ENCODE results near the gene CNTNAP5.

The CNTNAP5 gene

DNA sequence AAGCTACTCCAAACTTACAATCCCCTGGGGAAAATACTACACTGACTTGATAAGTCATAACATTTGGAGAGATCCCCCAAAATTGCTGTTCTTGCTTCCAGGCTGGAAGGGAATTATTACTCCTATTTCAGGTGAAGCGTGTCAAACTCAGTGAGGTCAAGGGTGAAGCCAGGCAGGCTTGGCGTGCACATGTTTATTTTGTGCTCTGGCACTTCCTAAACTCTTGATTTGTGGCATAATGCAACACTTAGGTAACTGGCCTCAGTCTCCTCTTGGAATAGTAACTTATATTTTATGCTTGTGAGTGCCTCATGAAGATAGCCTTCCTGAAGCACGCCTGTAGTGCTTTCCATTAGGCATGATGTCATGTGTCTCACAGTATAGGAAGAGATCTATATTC lies 751.2 kb downstream of the CNTNAP5 start (continued):
- TF ChIP-seq, protein P1, sequence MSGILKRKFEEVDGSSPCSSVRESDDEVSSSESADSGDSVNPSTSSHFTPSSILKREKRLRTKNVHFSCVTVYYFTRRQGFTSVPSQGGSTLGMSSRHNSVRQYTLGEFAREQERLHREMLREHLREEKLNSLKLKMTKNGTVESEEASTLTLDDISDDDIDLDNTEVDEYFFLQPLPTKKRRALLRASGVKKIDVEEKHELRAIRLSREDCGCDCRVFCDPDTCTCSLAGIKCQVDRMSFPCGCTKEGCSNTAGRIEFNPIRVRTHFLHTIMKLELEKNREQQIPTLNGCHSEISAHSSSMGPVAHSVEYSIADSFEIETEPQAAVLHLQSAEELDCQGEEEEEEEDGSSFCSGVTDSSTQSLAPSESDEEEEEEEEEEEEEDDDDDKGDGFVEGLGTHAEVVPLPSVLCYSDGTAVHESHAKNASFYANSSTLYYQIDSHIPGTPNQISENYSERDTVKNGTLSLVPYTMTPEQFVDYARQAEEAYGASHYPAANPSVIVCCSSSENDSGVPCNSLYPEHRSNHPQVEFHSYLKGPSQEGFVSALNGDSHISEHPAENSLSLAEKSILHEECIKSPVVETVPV (CRISPR knock-in tag; IDR thresholded peaks at IDR 0.05), result no peak

DNA sequence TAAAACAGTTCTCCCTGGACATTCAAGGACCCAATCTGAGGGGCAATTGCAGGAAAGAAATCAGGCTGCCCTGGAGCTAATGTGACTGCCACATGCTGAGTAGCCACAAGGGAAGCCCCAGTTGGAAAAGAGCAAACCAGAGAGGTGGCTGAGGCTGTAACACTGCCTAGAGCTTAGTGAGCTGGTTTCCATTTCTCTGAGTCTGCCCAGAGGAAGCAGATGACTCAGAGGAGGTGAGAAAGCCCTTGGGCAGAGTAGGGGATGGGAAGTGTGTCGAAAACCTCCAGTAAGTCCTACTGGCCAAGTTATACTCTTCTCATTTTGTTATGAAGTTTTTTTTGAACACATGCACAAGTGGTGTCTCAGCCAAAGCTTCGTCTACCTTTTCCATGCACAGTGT lies 753.0 kb downstream of the CNTNAP5 start:
- TF ChIP-seq ZFP30 (CRISPR knock-in tag; IDR thresholded peaks at IDR 0.05) (no peak), PPARA (CRISPR knock-in tag; IDR thresholded peaks at IDR 0.05; ENCODE audit: borderline replicate concordance) (no peak), OSR1 (CRISPR knock-in tag; IDR thresholded peaks at IDR 0.05) (no peak), TCF4 (CRISPR knock-in tag; IDR thresholded peaks at IDR 0.05; ENCODE audit: borderline replicate concordance) (no peak), ARNTL (CRISPR knock-in tag; IDR thresholded peaks at IDR 0.05; ENCODE audit: borderline replicate concordance, low read depth) (no peak), GLIS3 (CRISPR knock-in tag; IDR thresholded peaks at IDR 0.05) (no peak), RARB (CRISPR knock-in tag; IDR thresholded peaks at IDR 0.05) (no peak)
- TF ChIP-seq, protein P2, sequence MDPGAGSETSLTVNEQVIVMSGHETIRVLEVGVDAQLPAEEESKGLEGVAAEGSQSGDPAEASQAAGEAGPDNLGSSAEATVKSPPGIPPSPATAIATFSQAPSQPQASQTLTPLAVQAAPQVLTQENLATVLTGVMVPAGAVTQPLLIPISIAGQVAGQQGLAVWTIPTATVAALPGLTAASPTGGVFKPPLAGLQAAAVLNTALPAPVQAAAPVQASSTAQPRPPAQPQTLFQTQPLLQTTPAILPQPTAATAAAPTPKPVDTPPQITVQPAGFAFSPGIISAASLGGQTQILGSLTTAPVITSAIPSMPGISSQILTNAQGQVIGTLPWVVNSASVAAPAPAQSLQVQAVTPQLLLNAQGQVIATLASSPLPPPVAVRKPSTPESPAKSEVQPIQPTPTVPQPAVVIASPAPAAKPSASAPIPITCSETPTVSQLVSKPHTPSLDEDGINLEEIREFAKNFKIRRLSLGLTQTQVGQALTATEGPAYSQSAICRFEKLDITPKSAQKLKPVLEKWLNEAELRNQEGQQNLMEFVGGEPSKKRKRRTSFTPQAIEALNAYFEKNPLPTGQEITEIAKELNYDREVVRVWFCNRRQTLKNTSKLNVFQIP (CRISPR knock-in tag; IDR thresholded peaks at IDR 0.05; ENCODE audit: borderline replicate concordance, low read depth), result no peak
- TF ChIP-seq, protein P3, sequence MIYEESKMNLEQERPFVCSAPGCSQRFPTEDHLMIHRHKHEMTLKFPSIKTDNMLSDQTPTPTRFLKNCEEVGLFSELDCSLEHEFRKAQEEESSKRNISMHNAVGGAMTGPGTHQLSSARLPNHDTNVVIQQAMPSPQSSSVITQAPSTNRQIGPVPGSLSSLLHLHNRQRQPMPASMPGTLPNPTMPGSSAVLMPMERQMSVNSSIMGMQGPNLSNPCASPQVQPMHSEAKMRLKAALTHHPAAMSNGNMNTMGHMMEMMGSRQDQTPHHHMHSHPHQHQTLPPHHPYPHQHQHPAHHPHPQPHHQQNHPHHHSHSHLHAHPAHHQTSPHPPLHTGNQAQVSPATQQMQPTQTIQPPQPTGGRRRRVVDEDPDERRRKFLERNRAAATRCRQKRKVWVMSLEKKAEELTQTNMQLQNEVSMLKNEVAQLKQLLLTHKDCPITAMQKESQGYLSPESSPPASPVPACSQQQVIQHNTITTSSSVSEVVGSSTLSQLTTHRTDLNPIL (CRISPR knock-in tag; IDR thresholded peaks at IDR 0.05; ENCODE audit: low read depth), result no peak
- TF ChIP-seq, protein P1 (CRISPR knock-in tag; IDR thresholded peaks at IDR 0.05), result no peak
- no peak for ATAC-seq

DNA sequence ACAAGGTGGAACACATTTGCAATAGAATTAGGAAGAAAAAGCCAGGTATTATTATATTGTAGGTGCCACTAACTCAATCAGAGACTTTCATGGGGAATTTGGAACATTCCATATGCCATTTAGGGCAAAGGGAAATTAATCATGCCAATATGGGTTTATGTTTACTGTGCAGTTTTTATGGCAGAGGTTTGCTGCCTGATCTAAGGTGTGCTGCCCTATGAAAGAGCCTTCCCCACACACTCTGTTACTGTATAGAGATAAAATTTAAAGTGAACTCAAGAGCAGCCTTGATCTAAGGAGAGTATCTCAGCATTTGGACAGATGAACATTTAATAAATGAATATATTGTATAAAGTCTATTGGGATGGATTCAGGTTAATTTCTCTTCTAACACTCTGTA lies 771.6 kb downstream of the CNTNAP5 start:
- TF ChIP-seq ZFP30 (CRISPR knock-in tag; IDR thresholded peaks at IDR 0.05) (no peak), TCF4 (CRISPR knock-in tag; IDR thresholded peaks at IDR 0.05; ENCODE audit: borderline replicate concordance) (no peak), CSDC2 (CRISPR knock-in tag; IDR thresholded peaks at IDR 0.05) (no peak), ZNF70 (CRISPR knock-in tag; IDR thresholded peaks at IDR 0.05) (no peak), TOX (CRISPR knock-in tag; IDR thresholded peaks at IDR 0.05; ENCODE audit: borderline replicate concordance) (no peak), PPARA (CRISPR knock-in tag; IDR thresholded peaks at IDR 0.05; ENCODE audit: borderline replicate concordance) (no peak)
- TF ChIP-seq, protein P3 (CRISPR knock-in tag; IDR thresholded peaks at IDR 0.05; ENCODE audit: low read depth), result no peak
- TF ChIP-seq, protein P2 (CRISPR knock-in tag; IDR thresholded peaks at IDR 0.05; ENCODE audit: borderline replicate concordance, low read depth), result no peak
- TF ChIP-seq, protein P1 (CRISPR knock-in tag; IDR thresholded peaks at IDR 0.05), result no peak
- no peak for ATAC-seq

DNA sequence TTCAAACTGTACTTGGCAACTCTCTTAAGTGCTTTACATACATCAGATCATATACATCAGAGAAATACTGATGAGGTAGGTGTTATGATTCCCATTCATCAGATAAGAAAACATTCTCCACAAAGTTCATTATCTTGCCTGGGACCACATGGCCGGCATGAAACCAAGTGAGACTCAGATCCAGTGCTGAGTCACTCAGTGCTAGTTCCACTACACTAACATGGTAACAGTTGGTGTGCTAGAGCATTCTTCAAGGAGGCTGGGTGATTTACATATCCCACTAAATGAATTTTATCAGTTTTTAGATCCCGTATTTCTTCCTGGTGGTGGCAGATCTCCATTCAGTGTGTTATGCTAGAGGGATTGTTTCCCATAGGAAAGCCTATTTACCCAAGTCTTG lies 772.0 kb downstream of the CNTNAP5 start:
- ATAC-seq, result no peak
- TF ChIP-seq, protein P4, sequence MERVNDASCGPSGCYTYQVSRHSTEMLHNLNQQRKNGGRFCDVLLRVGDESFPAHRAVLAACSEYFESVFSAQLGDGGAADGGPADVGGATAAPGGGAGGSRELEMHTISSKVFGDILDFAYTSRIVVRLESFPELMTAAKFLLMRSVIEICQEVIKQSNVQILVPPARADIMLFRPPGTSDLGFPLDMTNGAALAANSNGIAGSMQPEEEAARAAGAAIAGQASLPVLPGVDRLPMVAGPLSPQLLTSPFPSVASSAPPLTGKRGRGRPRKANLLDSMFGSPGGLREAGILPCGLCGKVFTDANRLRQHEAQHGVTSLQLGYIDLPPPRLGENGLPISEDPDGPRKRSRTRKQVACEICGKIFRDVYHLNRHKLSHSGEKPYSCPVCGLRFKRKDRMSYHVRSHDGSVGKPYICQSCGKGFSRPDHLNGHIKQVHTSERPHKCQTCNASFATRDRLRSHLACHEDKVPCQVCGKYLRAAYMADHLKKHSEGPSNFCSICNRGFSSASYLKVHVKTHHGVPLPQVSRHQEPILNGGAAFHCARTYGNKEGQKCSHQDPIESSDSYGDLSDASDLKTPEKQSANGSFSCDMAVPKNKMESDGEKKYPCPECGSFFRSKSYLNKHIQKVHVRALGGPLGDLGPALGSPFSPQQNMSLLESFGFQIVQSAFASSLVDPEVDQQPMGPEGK (CRISPR knock-in tag; IDR thresholded peaks at IDR 0.05; ENCODE audit: borderline replicate concordance), result no peak
- TF ChIP-seq SNAI2 (CRISPR knock-in tag; IDR thresholded peaks at IDR 0.05) (no peak), ZFP30 (CRISPR knock-in tag; IDR thresholded peaks at IDR 0.05) (no peak), TCF4 (CRISPR knock-in tag; IDR thresholded peaks at IDR 0.05; ENCODE audit: borderline replicate concordance) (no peak), ARNTL (CRISPR knock-in tag; IDR thresholded peaks at IDR 0.05; ENCODE audit: borderline replicate concordance, low read depth) (no peak), GLIS3 (CRISPR knock-in tag; IDR thresholded peaks at IDR 0.05) (no peak), ZFP3 (CRISPR knock-in tag; IDR thresholded peaks at IDR 0.05) (no peak), ZC3H10 (CRISPR knock-in tag; IDR thresholded peaks at IDR 0.05) (no peak), ESRRG (CRISPR knock-in tag; IDR thresholded peaks at IDR 0.05) (no peak), CSDC2 (CRISPR knock-in tag; IDR thresholded peaks at IDR 0.05) (no peak)
- TF ChIP-seq, protein P3 (CRISPR knock-in tag; IDR thresholded peaks at IDR 0.05; ENCODE audit: low read depth), result no peak
- TF ChIP-seq, protein P2 (CRISPR knock-in tag; IDR thresholded peaks at IDR 0.05; ENCODE audit: borderline replicate concordance, low read depth), result no peak

Data from SK-N-SH treated with all-trans-retinoic acid at 6 μM for 48 hours (cell line).